AG04450 (cell line): ENCODE results near the gene FGGY. TPM values are rescaled to one million over a fixed set of nuclear protein-coding genes. Genes with fewer than 3 reads are reported as not detected.

Experiments
- CTCF ChIA-PET: fragments of 300-600, 350-600 bp; formaldehyde crosslinking; extraction: SDS; loops from one replicate; lab custom pipeline; 2022; ENCODE audit warnings: antibody characterized with exemption, inconsistent platforms; lab: Charles Lee
- POLR2A ChIA-PET: fragments of 350-600 bp; formaldehyde crosslinking; extraction: SDS; loops from one replicate; lab custom pipeline; 2021; ENCODE audit warnings: antibody characterized with exemption, inconsistent platforms; lab: Yijun Ruan, JAX
- DNase-seq: peaks from one replicate; pipeline ENCODE4 v3.0.0-alpha.2; 2011; ENCODE audit warnings: low read depth, low spot score
- H3K27ac ChIP-seq: one replicate; pipeline ENCODE4 v1.5.1; 2012; ENCODE audit warnings: low read depth, low read length, control low read depth
- H3K27me3 ChIP-seq: one replicate; pipeline ENCODE4 v1.6.0; 2012; ENCODE audit warnings: low read length; ENCODE audit not compliant: control insufficient read depth, insufficient read depth
- H3K4me3 ChIP-seq: 2 replicates; pipeline ENCODE4 v1.5.1; 2011; ENCODE audit warnings: mild to moderate bottlenecking, low read depth, low read length, control low read depth
- H3K9me3 ChIP-seq: 2 replicates; pipeline ENCODE4 v1.5.1; 2012; ENCODE audit warnings: low read length; ENCODE audit not compliant: control insufficient read depth, insufficient read depth
- CTCF ChIP-seq: IDR thresholded peaks from 2 replicates; pipeline ENCODE4 v1.5.1; 2011; ENCODE audit warnings: low read depth, low read length, control low read depth, inconsistent platforms
- polyA plus RNA-seq: library from polyadenylated mRNA; depleted of rRNA; stranded (reverse); fragments of >200 nt; gene quantifications from 2 replicates; pipeline ENCODE4 v1.2.3, GENCODE V29; 2011

The FGGY gene
- polyA plus RNA-seq, 1 experiment, result 11.8 TPM

DNA sequence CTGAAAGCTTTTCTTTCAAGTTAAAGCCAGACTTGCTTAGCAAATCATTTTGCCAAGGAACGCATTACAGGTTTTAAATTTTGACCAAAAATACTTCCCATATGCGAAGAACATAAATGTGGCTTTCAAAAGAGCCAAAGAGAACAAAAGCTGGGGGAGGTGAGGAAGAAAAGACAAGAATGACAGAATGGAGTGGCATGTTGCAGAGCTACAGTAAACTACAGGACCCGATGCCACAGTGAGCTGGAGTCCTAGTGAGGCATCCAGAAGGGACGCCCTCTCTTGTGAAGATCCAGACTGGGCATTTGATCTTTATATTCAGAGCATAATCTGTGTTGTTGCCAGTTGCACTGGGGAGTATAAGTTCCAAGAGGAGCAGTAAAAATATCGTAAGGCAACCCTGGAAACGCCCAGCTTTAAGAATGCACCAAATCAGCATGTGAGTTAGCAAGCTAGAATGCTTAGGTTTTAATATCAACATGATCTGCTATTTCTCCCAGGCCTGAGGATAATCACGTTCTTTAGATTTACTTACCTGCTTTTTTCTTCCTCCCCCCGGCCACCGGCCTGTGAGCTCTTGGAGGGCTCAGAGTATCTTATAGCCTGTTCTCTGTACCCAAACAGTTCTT is 469.4 kb downstream of the FGGY start:
- no peak for TF ChIP-seq CTCF
- CTCF ChIA-PET, result interaction anchor here (1.1 kb wide), 1 partner anchor 999 kb away, joined by 3 read pairs; no protein-coding TSS in a partner anchor
- POLR2A ChIA-PET, result interaction anchor here (0.5 kb wide), 1 partner anchor 1115 kb away, joined by 4 read pairs; no protein-coding TSS in a partner anchor
- no peak overlapping the region for H3K27ac ChIP-seq
- no peak overlapping the region for H3K4me3 ChIP-seq
- no peaks in the 10 kb centered on the region for H3K9me3 ChIP-seq
- no peak for DNase-seq
- no peaks in the 10 kb centered on the region for H3K27me3 ChIP-seq

DNA sequence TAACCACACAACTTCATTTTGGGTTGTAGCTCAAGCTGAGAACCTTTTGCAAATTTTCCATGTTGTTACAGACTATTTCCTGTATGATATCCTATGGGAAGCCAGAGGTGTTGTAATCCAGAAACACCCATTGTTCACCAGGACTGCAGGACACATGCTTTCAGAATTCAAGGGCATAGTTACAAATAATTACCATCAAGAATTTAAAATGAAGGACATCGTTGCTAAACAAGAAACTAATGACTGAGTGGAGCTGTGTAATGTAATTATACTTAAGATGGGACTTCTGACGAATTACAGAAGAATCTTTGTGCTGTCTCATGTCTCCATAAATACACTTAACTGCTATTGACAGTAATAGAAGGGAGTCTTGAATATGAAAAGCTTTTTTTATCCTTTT is 470.2 kb downstream of the FGGY start:
- no peak overlapping the region for H3K27ac ChIP-seq
- H3K27me3 ChIP-seq, result no peaks in the 10 kb centered on the region
- DNase-seq, result no peak
- no peaks in the 10 kb centered on the region for H3K9me3 ChIP-seq
- TF ChIP-seq CTCF, result no peak
- ChIA-PET CTCF (no interaction called here), POLR2A (no interaction called here)
- H3K4me3 ChIP-seq, result no peak overlapping the region

GRCh38 chr1:59768792-59769735 is 472.2 kb downstream of the FGGY start:
- no peaks in the 10 kb centered on the region for H3K9me3 ChIP-seq
- no peak for TF ChIP-seq CTCF
- no peak for DNase-seq
- no peak overlapping the region for H3K27ac ChIP-seq
- no peaks in the 10 kb centered on the region for H3K27me3 ChIP-seq
- ChIA-PET CTCF (interaction anchor here (0.6 to 1.2 kb wide), 2 partner anchors 10 to 1130 kb away, joined by 3 to 7 read pairs; no protein-coding TSS in a partner anchor), POLR2A (no interaction called here)
- no peak overlapping the region for H3K4me3 ChIP-seq

DNA sequence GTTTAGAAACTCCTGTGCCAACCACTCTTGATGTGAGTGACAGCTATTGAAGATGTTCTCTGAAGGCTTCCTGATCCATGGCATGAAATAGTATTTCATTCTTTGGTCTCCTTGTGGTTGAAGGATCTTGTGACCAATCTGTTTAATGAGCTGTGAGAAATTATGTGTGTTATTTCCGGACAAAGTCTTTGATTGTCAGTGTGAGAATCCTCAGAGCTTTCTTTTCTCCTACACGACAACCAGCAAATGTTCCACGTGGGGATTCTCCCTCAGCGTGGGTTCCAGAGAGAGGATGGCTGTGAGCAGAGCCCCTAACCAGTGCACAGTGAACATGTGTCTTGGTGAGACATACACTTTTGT is 472.8 kb downstream of the FGGY start:
- Histone ChIP-seq H3K9me3 (no peaks in the 10 kb centered on the region), H3K27me3 (no peaks in the 10 kb centered on the region), H3K27ac (no peak overlapping the region), H3K4me3 (no peak overlapping the region)
- ChIA-PET POLR2A (no interaction called here), CTCF (interaction anchor here (0.6 kb wide), 1 partner anchor 1131 kb away, joined by 3 read pairs; no protein-coding TSS in a partner anchor)
- no peak for DNase-seq
- TF ChIP-seq CTCF, result no peak

DNA sequence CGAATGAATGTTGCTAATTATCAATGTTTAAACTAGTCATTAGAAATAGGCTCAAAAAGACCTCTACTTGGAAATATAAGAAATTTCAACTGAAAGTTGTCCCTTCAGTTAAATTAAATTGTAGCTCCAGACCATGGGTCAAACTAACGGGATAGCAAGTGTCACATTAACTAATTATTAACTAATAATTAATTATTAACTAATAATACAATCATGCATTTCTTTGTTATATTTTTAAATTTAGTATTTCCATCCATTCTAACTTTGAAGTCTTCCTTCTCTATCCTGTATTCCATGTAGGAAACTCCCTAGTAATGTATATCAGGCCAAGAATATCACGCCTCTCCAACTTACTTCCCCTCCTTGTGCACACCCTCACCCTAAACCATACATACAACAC is 474.5 kb downstream of the FGGY start:
- H3K27me3 ChIP-seq, result no peaks in the 10 kb centered on the region
- H3K4me3 ChIP-seq, result no peak overlapping the region
- no peaks in the 10 kb centered on the region for H3K9me3 ChIP-seq
- no peak for DNase-seq
- no peak for TF ChIP-seq CTCF
- H3K27ac ChIP-seq, result no peak overlapping the region
- CTCF ChIA-PET, result interaction anchor here (0.7 to 1.9 kb wide), 3 partner anchors 11 to 1119 kb away, joined by 3 to 7 read pairs (median 4); no protein-coding TSS in a partner anchor
- POLR2A ChIA-PET, result no interaction called here
